ENCODE results near the gene CAMSAP2. TPM values are rescaled to one million over a fixed set of nuclear protein-coding genes. Genes with fewer than 3 reads are reported as not detected.

Gene CAMSAP2
- polyA plus RNA-seq, 1 of the 3 experiments (the other 2 are of a cell fraction): 5.5 TPM

GRCh38 chr1:200786788-200787187 lies 48.1 kb downstream of the CAMSAP2 start:
- H3K9me2 ChIP-seq: no peaks in the 10 kb centered on the region
- H4K20me1 ChIP-seq (ENCODE audit: insufficient read depth): peaks cover 32% of the 10 kb centered on the region
- H3K4me2 ChIP-seq: no peak overlapping the region
- no peak overlapping the region for H3K4me3 ChIP-seq (ENCODE audit: low read depth in 2 of 2, low read length in 1 of 2)
- peaks cover 5% of the 10 kb centered on the region for H3F3A ChIP-seq (replicated peaks; ENCODE audit: insufficient read depth)
- no peaks in the 10 kb centered on the region for H3K4me1 ChIP-seq (ENCODE audit: control insufficient read depth in 1 of 2, insufficient read depth in 2 of 2, low read depth in 1 of 2, low read length in 1 of 2)
- H3K79me2 ChIP-seq (ENCODE audit: insufficient read depth): peaks cover 100% of the 10 kb centered on the region
- no peak for DNase-seq
- H3K27me3 ChIP-seq (ENCODE audit: insufficient read depth): no peaks in the 10 kb centered on the region
- no peaks in the 10 kb centered on the region for H3K9me3 ChIP-seq
- ChIA-PET CTCF (no interaction called here), POLR2A (no interaction called here)
- no peak for TF ChIP-seq JUND (IDR thresholded peaks at IDR 0.05)
- no peak for TF ChIP-seq MXI1 (IDR thresholded peaks at IDR 0.05; ENCODE audit: low read depth, low read length)
- TF ChIP-seq USF2 (IDR thresholded peaks at IDR 0.05; ENCODE audit: borderline replicate concordance, low read depth, low read length): no peak
- no peak for TF ChIP-seq CHD2 (IDR thresholded peaks at IDR 0.05; ENCODE audit: low read length, partially characterized antibody)
- no peak for TF ChIP-seq EP300 (IDR thresholded peaks at IDR 0.05; ENCODE audit: borderline replicate concordance in 1 of 2, low read depth in 1 of 2, low read length in 1 of 2)
- no peak for TF ChIP-seq FOSL2 (IDR thresholded peaks at IDR 0.05; ENCODE audit: borderline replicate concordance, low read depth)
- no peak for TF ChIP-seq MEF2A (IDR thresholded peaks at IDR 0.05; ENCODE audit: borderline replicate concordance, low read depth)
- TF ChIP-seq TAF1 (IDR thresholded peaks at IDR 0.05; ENCODE audit: borderline replicate concordance, low read depth, low read length): no peak
- no peak for TF ChIP-seq PBX3 (IDR thresholded peaks at IDR 0.05)
- TF ChIP-seq EZH2phosphoT487 (IDR thresholded peaks at IDR 0.05; ENCODE audit: borderline replicate concordance, low read depth): no peak
- TF ChIP-seq USF1 (IDR thresholded peaks at IDR 0.05; ENCODE audit: borderline replicate concordance, low read depth): no peak
- TF ChIP-seq RAD21 (IDR thresholded peaks at IDR 0.05; ENCODE audit: low read length): no peak
- TF ChIP-seq YY1 (IDR thresholded peaks at IDR 0.05; ENCODE audit: low read depth): no peak
- no peak for TF ChIP-seq SIN3A (IDR thresholded peaks at IDR 0.05; ENCODE audit: borderline replicate concordance, low read depth, low read length)
- no peak for TF ChIP-seq SMC3 (IDR thresholded peaks at IDR 0.05; ENCODE audit: low read depth, low read length)
- TF ChIP-seq REST (IDR thresholded peaks at IDR 0.05; ENCODE audit: low read depth, low read length): no peak
- no peak for TF ChIP-seq POLR2AphosphoS5 (IDR thresholded peaks at IDR 0.05; ENCODE audit: low read depth, low read length)
- peaks cover 14 to 67% of the 10 kb centered on the region in 2 experiments for H3K36me3 ChIP-seq (replicated peaks in 1 of 2; ENCODE audit: control insufficient read depth in 1 of 2, insufficient read depth in 2 of 2, low read length in 1 of 2)
- no peak overlapping the region for H2AFZ ChIP-seq (ENCODE audit: low read depth)
- no peak overlapping the region for H3K27ac ChIP-seq (ENCODE audit: low read depth in 2 of 2, low read length in 1 of 2)
- H3K9ac ChIP-seq: no peak overlapping the region
- WGBS (ENCODE audit: low lambda C conversion rate): 94% methylated on average over 4 of the region's 4 CpGs
